Spinal cord (tissue), 10 donors: ENCODE data around the gene MAGEB18. TPM values are rescaled to one million over a fixed set of nuclear protein-coding genes. Genes with fewer than 3 reads are reported as not detected.

Source experiments
- DNase-seq, 6 donors: peaks; one replicate each; pipeline versions ENCODE4 v3.0.0 to v3.0.0-alpha.2; 2013 to 2015; ENCODE audit warnings: low spot score in 6 of 6, low read depth in 4 of 6
- H3K27ac ChIP-seq: one replicate; pipeline ENCODE4 v1.5.1; 2013; ENCODE audit warnings: low read depth, low read length, control low read depth
- H3K27me3 ChIP-seq: one replicate; pipeline ENCODE4 v1.6.1; 2013; ENCODE audit warnings: low read length; ENCODE audit not compliant: control insufficient read depth, insufficient read depth
- H3K36me3 ChIP-seq: one replicate; pipeline ENCODE4 v1.6.1; 2013; ENCODE audit warnings: low read length; ENCODE audit not compliant: control insufficient read depth, insufficient read depth
- H3K4me1 ChIP-seq: one replicate; pipeline ENCODE4 v1.6.1; 2013; ENCODE audit warnings: low read length; ENCODE audit not compliant: control insufficient read depth, insufficient read depth
- H3K4me3 ChIP-seq: one replicate; pipeline ENCODE4 v1.5.1; 2013; ENCODE audit warnings: low read depth, low read length, control low read depth
- H3K9me3 ChIP-seq: one replicate; pipeline ENCODE4 v1.6.1; 2013; ENCODE audit warnings: low read length; ENCODE audit not compliant: control insufficient read depth, insufficient read depth
- WGBS: methylation state at CpG from one replicate; pipeline ENCODE4 v1.1.5; 2013; ENCODE audit warnings: missing lambda C conversion rate; ENCODE audit not compliant: insufficient coverage; 5-methylcytosine and 5-hydroxymethylcytosine counted together
- long read RNA-seq, 4 donors: transcript quantifications; one replicate each; lab custom pipeline, GENCODE V29; 2026
- polyA plus RNA-seq, 2 donors: library from polyadenylated mRNA; unstranded; fragments of 120-200 nt; gene quantifications; one replicate each; pipeline ENCODE4 v1.2.1, GENCODE V29; 2013; ENCODE audit not compliant: insufficient read length in 2 of 2
- total RNA-seq, 2 donors: library from RNA; depleted of rRNA in 1 of 2; stranded (reverse); fragments of 120-200 nt in 1 of 2; fragments of >200 nt in 1 of 2; gene quantifications; one replicate each; pipeline versions ENCODE4 v1.2.3 to v1.2.4, GENCODE V29; 2013 to 2014
- donor health status: healthy.

Gene MAGEB18
- total RNA-seq (not detected), polyA plus RNA-seq (not detected)
- long read RNA-seq, donor 1, result 0 reads
- long read RNA-seq, donor 2, result 0 reads
- long read RNA-seq, donor 3, result 0 reads
- long read RNA-seq, donor 4, result 0 reads

GRCh38 chrX:26138274-26138673 is at the start of gene MAGEB18:
Gene MAGEB18, plus strand, starts transcription at chrX:26138343. Its CDS starts 643 bp downstream, at chrX:26138986.
- DNase-seq, result no peak
- H3K27ac ChIP-seq, result no peak within 1 kb of the TSS
- no peak within 1 kb of the TSS for H3K4me3 ChIP-seq
- no peaks in the 10 kb centered on the region for H3K36me3 ChIP-seq
- no peaks in the 10 kb centered on the region for H3K4me1 ChIP-seq
- 72% methylated on average over 7 of the region's 11 CpGs for WGBS
- no peaks in the 10 kb centered on the region for H3K27me3 ChIP-seq
- no peaks in the 10 kb centered on the region for H3K9me3 ChIP-seq

GRCh38 chrX:26100421-26100920 is 37.7 kb upstream of the MAGEB18 start:
- 58% methylated on average over 2 of the region's 3 CpGs for WGBS

DNA sequence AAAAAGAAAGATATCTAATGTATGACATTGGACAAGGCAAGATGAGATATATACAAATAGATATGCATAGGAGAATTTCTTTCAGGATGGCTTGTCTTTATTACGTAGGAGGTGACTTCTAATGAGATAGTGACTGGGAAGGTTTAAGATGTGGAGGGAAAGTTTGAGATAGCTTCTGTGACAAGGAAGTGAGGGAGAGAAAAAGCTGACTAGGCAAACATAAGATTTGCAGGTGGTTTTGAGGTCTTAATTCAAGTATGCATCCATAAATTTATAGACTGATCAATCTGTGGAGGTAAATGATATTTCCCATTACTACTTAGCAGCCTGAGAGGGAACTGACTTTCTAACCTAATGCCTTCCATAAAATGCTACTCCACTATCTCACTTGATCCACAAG is 29.0 kb upstream of the MAGEB18 start:
- Histone ChIP-seq H3K9me3 (no peaks in the 10 kb centered on the region), H3K27me3 (no peaks in the 10 kb centered on the region), H3K36me3 (no peaks in the 10 kb centered on the region), H3K27ac (no peak overlapping the region), H3K4me1 (no peaks in the 10 kb centered on the region), H3K4me3 (no peak overlapping the region)
- no peak for DNase-seq
- whole genome bisulfite sequencing, result 86% methylated on average over 1 of the region's 1 CpG

More at GRCh38 chrX:26100421-26100920, 37.7 kb upstream of the MAGEB18 start:
- no peak overlapping the region for H3K27ac ChIP-seq
- no peaks in the 10 kb centered on the region for H3K27me3 ChIP-seq
- peak in 1 of 6 donors; percentile 11 for DNase-seq
- no peaks in the 10 kb centered on the region for H3K4me1 ChIP-seq
- H3K9me3 ChIP-seq, result no peaks in the 10 kb centered on the region
- H3K4me3 ChIP-seq, result no peak overlapping the region
- no peaks in the 10 kb centered on the region for H3K36me3 ChIP-seq

- DNase-seq, result no peak
- WGBS, result no CpG with 5 or more reads among the region's 2 CpGs
- Histone ChIP-seq H3K27ac (no peak overlapping the region), H3K9me3 (no peaks in the 10 kb centered on the region), H3K36me3 (no peaks in the 10 kb centered on the region), H3K27me3 (no peaks in the 10 kb centered on the region), H3K4me1 (no peaks in the 10 kb centered on the region), H3K4me3 (no peak overlapping the region)
Measured at GRCh38 chrX:26146024-26146423, 7.9 kb downstream of the MAGEB18 start.

GRCh38 chrX:26160301-26160700 is 22.2 kb downstream of the MAGEB18 start, which contains the start of gene MAGEB6B:
Gene MAGEB6B, plus strand, starts transcription at chrX:26160601. Its CDS starts 0 bp downstream, at chrX:26160601.
- DNase-seq, result no peak
- no peaks in the 10 kb centered on the region for H3K9me3 ChIP-seq
- H3K36me3 ChIP-seq, result no peaks in the 10 kb centered on the region
- no peak within 1 kb of the TSS for H3K27ac ChIP-seq
- H3K4me3 ChIP-seq, result no peak within 1 kb of the TSS
- H3K27me3 ChIP-seq, result no peaks in the 10 kb centered on the region
- WGBS, result 88% methylated on average over 8 of the region's 10 CpGs
- H3K4me1 ChIP-seq, result no peaks in the 10 kb centered on the region

Other genes starting within 250 kb of the MAGEB18 start
- not detected for gene MAGEB6B, start 22.3 kb downstream of the MAGEB18 start, total RNA-seq
- not detected for gene MAGEB6B, start 22.3 kb downstream of the MAGEB18 start, polyA plus RNA-seq
- gene MAGEB6, start 54.1 kb downstream of the MAGEB18 start, total RNA-seq, result not detected
- not detected for gene MAGEB6, start 54.1 kb downstream of the MAGEB18 start, polyA plus RNA-seq
- not detected for gene MAGEB5, start 77.8 kb downstream of the MAGEB18 start, total RNA-seq
- not detected for gene MAGEB5, start 77.8 kb downstream of the MAGEB18 start, polyA plus RNA-seq